Endothelial cell of umbilical vein (primary cell): Measurements from ENCODE around the gene LRIG1.

Experiments used
- EZH2 ChIP-seq: IDR thresholded peaks from 2 replicates; pipeline ENCODE4 v1.6.1; 2012; ENCODE audit warnings: borderline replicate concordance, low read depth, mild to moderate bottlenecking, moderate library complexity, low read length, inconsistent platforms; ENCODE audit not compliant: severe bottlenecking
- GATA2 ChIP-seq: IDR thresholded peaks from 2 replicates; pipeline ENCODE4 v1.7.0; 2011; ENCODE audit warnings: low read depth, mild to moderate bottlenecking, moderate library complexity, mixed read lengths, low read length; ENCODE audit not compliant: insufficient read length, insufficient read depth
- JUN ChIP-seq: IDR thresholded peaks from 2 replicates; pipeline ENCODE4 v1.6.1; 2011; ENCODE audit warnings: borderline replicate concordance, low read depth; ENCODE audit not compliant: insufficient read length, insufficient read depth
- POLR2A ChIP-seq: IDR thresholded peaks from 2 replicates; pipeline ENCODE4 v1.6.1; 2012; ENCODE audit warnings: low read depth, mild to moderate bottlenecking, control low read depth, low read length
- POLR2AphosphoS5 ChIP-seq: IDR thresholded peaks from 2 replicates; pipeline ENCODE4 v1.6.1; 2012; ENCODE audit warnings: low read depth, mild to moderate bottlenecking, control low read depth, low read length, moderate library complexity; ENCODE audit not compliant: insufficient read depth
- TF ChIP-seq, protein P1 (sequence below), 2 donors: IDR thresholded peaks; 1 replicate in 1 of 2; 2 replicates in 1 of 2; pipeline ENCODE4 v1.5.1; 2011; ENCODE audit warnings: low read length in 2 of 2, mild to moderate bottlenecking in 2 of 2, moderate library complexity in 2 of 2, control low read depth in 1 of 2, inconsistent platforms in 1 of 2, low read depth in 1 of 2; ENCODE audit not compliant: insufficient read depth in 1 of 2; ENCODE audit errors: extremely low read depth in 1 of 2
- TF ChIP-seq, protein P2 (sequence below): IDR thresholded peaks from 2 replicates; pipeline ENCODE4 v1.6.1; 2011; ENCODE audit not compliant: insufficient read depth, insufficient read length

DNA sequence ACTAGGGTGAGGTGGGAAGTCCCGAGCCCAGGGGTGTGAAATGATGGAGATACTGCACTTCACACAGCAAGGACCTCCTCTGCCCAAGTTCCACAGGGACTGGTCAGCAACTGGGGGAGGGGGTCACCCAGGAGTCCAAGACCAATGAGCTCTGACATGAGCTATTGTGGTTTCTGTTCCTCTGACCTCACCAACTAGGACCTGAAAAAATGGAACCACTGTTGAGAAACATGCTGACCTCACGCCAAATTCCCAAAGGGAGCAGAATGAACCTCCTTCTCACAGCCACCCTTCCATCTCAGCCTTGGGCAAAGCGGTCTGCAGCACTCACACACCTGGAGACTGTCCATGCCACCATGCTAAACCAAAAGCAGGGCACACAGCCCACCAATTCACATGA, 69.3 kb downstream of the LRIG1 start:
- TF ChIP-seq, protein P1, sequence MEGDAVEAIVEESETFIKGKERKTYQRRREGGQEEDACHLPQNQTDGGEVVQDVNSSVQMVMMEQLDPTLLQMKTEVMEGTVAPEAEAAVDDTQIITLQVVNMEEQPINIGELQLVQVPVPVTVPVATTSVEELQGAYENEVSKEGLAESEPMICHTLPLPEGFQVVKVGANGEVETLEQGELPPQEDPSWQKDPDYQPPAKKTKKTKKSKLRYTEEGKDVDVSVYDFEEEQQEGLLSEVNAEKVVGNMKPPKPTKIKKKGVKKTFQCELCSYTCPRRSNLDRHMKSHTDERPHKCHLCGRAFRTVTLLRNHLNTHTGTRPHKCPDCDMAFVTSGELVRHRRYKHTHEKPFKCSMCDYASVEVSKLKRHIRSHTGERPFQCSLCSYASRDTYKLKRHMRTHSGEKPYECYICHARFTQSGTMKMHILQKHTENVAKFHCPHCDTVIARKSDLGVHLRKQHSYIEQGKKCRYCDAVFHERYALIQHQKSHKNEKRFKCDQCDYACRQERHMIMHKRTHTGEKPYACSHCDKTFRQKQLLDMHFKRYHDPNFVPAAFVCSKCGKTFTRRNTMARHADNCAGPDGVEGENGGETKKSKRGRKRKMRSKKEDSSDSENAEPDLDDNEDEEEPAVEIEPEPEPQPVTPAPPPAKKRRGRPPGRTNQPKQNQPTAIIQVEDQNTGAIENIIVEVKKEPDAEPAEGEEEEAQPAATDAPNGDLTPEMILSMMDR (IDR thresholded peaks at IDR 0.05; ENCODE audit: extremely low read depth in 1 of 2, insufficient read depth in 1 of 2, low read depth in 1 of 2, low read length in 2 of 2): no peak
- TF ChIP-seq JUN: no peak
- TF ChIP-seq POLR2AphosphoS5: no peak
- TF ChIP-seq POLR2A: no peak
- TF ChIP-seq EZH2: no peak
- TF ChIP-seq, protein P2, sequence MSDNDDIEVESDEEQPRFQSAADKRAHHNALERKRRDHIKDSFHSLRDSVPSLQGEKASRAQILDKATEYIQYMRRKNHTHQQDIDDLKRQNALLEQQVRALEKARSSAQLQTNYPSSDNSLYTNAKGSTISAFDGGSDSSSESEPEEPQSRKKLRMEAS: no peak
- TF ChIP-seq GATA2: no peak
